ENCODE results near the gene GRK6. TPM values are rescaled to one million over a fixed set of nuclear protein-coding genes. Genes with fewer than 3 reads are reported as not detected.

The GRK6 gene
- total RNA-seq, 1 donor, result 75.2 TPM

DNA sequence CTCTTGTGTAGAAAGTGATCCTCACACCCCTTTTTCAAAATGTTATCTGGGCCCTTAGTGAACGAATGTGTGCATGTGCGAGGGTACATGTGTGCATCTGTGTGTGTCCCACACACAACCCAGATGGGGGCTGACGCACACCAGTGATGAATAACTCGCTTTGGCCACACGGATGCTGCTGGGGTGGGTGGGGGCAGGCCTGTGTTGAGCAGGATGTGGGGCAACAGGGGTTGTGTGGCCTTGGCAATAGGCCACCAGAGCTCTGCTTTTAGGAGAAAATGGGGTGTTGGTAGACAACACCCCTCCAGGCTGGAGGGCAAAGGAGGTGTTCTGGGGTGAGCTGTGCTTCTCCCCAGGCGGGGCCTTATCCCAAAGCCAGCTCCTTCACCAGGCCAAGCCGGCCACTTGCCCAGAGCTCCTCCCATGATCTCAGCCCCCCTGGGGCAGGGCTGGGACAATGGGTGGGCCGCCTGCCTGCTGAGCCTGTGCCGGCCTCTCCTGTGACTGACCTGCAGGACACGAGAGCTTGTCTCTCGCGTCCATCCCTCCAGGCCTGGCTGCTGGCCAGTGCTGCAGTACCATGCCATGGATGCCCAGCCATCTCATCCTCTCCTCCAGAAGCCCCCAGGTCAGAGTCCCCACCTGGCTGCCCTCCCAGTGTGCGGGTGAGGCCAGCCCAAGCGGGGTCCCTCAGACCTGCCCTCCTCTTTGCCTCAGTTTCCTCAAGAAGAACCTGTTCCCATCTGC lies 45.3 kb downstream of the GRK6 start:
- H3K27me3 ChIP-seq (ENCODE audit: insufficient read depth, low read length), result peaks cover 15% of the 10 kb centered on the region
- H3K9me3 ChIP-seq (ENCODE audit: low read depth, low read length), result no peaks in the 10 kb centered on the region
- no peak overlapping the region for H3K4me3 ChIP-seq (ENCODE audit: low read length)
- H3K4me1 ChIP-seq (ENCODE audit: insufficient read depth, low read length), result peaks cover 28% of the 10 kb centered on the region

DNA sequence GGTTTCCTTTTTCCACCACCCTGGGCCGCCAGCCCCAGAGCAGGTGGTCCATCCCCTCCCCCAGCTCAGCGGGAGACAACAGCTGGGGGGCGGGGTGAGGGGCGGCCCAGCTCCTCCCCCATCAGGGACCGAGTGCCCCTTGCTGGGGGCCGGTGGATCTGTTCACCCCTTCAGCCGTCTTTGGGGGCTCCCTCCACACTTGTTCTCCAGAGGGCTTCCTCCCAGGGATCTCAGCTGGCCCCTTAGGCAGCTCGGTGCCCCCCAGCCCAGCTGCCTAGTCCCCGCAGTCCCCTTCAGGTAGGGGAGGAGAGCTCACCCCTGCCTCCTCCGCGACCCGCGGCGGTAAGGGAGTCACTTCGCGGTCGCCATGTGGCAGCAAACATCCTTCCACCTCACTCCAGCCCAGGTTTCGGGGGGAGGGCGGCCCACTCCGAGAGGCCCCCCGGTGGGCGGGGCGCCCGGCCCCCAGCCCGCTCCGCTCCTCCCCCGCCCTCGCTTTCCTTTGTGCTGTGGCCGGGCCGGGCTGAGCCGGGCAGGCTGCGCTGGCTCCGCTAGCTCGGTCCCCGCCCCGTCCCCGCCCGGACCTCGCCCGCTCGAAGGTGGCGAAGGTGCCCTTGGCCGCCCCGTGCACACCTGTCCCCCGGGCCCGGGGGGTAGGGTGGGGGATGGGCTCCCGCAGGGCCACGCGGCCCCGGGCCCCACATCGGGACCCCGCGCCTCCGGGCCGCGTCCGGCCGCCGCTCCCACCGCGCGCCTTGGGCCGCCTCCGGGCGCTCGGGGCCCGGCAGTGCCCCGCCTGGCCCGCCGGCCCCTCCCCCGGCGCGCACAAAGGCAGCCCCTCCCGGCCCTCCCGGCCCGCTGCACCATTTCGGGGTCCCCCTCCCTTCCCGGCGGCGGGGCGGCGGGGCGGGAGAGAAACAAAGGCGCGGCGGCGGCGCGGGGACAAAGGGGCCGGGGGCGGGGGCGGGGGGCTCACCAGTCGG lies 46.3 kb downstream of the GRK6 start:
- Histone ChIP-seq H3K4me1 (ENCODE audit: insufficient read depth, low read length) (peaks cover 30% of the 10 kb centered on the region), H3K9me3 (ENCODE audit: low read depth, low read length) (no peaks in the 10 kb centered on the region), H3K27me3 (ENCODE audit: insufficient read depth, low read length) (peaks cover 15% of the 10 kb centered on the region), H3K4me3 (ENCODE audit: low read length) (no peak overlapping the region)

DNA sequence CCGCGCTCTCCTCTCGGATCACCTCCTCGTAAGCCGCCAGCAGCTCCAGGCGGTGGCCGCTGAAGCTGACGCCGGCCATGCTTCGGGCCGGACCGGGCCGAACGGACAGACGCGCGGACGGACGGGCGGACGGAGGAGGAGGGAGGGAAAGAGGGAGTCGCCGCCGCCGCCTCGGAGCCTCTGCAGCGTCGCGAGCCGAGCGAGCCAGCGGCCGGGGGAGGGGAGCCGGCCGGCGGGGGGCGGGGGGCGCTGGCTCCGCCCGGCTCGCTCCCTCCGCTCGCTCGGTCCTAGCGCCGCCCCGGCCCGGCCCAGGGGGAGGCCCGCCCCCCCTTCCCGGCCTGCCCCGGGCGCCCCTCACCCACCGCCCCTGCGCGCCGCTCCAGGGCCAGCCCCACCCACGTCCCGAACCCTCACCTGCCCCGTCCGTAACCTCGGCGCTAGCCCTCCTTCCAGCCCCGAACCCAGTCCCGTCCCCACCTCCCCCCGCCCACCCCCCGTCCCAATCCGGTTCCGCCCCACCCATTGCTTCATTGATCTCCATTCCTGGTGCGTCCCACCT lies 47.0 kb downstream of the GRK6 start, which contains the start of gene DBN1:
DBN1 (minus strand) TSS at position 192 of the 559 bp plus-strand sequence; CDS start at position 79, 113 bp downstream.
- no peak within 1 kb of the TSS for H3K4me3 ChIP-seq (ENCODE audit: low read length)
- H3K9me3 ChIP-seq (ENCODE audit: low read depth, low read length), result no peaks in the 10 kb centered on the region
- peaks cover 15% of the 10 kb centered on the region for H3K27me3 ChIP-seq (ENCODE audit: insufficient read depth, low read length)
- peaks cover 38% of the 10 kb centered on the region for H3K4me1 ChIP-seq (ENCODE audit: insufficient read depth, low read length)

DNA sequence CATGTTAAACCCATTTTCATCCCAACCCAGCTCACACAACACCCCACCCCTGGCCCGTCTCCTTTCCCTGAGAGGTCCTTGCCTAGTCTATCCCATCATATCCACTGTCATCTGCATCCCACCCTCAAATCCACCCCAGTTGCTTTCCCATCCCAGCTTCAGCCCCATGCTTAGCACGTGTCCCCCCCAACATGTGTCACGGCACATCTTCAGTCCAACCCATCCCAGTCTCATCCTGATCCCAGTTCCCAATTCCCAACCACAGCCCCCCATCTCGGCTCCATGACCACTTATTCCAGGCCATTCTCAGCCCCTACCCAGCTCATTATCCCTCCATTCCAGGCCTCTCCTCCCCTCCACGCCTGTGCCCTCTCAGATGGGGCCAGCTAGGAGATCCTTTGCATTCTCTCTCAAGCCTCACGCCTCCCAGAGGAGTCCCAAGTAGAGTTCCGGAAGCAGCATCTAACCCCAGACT lies 47.6 kb downstream of the GRK6 start:
- Histone ChIP-seq H3K9me3 (ENCODE audit: low read depth, low read length) (no peaks in the 10 kb centered on the region), H3K4me1 (ENCODE audit: insufficient read depth, low read length) (peaks cover 43% of the 10 kb centered on the region), H3K4me3 (ENCODE audit: low read length) (no peak overlapping the region), H3K27me3 (ENCODE audit: insufficient read depth, low read length) (peaks cover 15% of the 10 kb centered on the region)

DNA sequence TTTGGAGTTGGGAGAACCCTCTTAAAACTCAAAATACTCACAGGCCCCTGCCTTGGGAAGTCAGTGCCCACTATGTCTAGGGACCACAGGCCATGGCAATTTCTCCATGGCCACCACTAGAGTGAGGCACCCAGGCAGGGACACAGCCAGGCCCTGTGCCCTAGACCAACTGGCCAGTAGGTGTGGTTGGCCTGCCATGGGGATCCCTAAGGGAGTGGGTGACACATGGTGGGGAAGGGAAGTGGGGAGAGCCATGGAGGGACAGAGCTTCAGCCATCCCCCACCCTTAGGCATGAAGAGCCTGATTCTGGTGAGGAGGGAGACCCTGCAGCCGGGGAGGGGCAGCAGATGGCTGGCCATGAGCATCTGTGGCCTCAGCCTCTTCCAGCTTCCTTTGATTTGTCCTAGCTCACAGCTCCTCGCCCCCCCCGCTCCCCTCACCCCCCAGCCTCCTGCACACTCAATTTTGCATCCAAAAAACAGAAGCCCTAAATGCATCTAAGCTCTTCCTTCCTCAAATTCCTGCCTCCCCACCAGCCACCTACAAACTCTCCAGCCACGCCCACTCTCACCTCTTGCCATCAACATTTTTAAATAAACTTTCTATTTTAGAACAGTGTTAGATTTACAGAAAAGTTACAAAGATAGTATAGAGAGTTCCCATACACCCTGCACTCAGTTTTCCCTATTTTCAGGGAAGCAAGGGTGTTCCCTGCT lies 48.5 kb downstream of the GRK6 start:
- H3K9me3 ChIP-seq (ENCODE audit: low read depth, low read length), result no peaks in the 10 kb centered on the region
- H3K4me1 ChIP-seq (ENCODE audit: insufficient read depth, low read length), result peaks cover 53% of the 10 kb centered on the region
- peaks cover 15% of the 10 kb centered on the region for H3K27me3 ChIP-seq (ENCODE audit: insufficient read depth, low read length)
- no peak overlapping the region for H3K4me3 ChIP-seq (ENCODE audit: low read length)

DNA sequence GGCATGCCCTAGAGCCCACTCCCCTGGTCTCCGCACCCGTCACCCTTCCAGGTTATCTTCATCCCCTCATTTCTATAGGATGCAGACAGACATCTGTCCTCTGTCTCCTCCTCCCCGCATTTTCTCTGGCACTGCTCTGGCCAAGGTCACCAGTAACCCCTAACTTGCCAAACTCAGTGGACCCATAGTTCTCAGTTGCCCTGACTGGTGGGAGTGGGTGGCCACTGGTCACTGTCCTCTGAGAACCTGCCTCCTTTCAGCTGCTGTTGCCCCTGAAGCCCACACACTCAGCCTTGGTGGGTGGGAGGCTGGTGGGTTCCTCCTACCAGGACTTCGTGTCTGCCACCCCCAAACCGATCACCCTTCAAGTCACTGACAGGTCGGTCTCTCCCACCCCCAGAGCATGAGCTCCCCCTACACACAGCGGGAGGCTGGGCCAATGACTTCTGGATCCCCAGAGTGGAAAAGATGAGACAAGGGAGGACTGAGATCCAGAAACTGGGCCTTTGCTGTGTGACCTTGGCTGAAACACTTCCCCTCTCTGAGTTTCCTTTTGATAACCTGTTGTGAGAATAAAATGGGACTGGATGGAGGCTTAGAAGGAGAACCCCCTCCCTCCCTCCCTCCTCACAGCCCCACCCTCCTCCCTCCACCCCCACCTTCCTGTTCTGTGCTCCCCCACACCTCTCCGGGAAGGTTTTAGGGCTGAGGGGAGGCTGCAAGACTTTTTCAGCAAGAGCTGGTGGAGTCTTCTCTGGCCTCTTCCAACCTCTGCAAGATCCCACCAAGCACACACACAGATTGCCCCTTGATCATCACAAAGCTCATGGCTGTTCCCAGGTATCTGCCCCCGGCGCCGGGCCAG lies 49.3 kb downstream of the GRK6 start:
- H3K9me3 ChIP-seq (ENCODE audit: low read depth, low read length), result no peaks in the 10 kb centered on the region
- peaks cover 58% of the 10 kb centered on the region for H3K4me1 ChIP-seq (ENCODE audit: insufficient read depth, low read length)
- no peak overlapping the region for H3K4me3 ChIP-seq (ENCODE audit: low read length)
- peaks cover 15% of the 10 kb centered on the region for H3K27me3 ChIP-seq (ENCODE audit: insufficient read depth, low read length)

DNA sequence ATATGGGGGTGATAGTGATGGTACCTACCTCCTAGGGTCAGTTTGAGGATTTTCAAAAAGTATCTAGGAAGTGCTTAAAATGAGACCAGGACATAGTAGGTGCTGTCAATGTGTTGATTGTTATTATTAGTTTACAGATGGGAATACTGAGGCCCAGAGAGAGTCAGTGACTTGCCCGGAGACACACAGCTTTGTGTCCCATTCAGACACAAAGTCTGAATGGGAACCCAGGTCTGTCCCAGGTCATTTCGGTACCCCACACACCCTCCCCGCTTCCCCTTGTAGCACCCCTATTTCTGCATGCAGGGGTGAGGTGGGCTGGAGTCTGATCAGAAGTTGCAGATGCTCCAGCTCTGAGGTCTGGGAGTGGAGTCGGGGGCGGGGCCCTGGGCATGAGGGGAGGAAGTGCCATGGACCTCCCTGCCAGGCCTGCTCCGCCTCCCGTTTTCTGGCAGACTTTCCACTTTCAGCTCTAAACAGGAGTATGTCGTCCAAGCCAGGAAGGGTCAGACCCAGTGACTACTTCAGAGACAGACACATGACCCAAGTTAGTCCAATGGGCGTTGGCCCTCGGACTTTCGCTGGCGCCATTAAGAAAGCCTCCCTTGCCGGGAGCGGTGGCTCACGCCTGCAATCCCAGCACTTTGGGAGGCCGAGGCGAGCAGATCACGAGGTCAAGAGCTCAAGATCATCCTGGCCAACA lies 50.2 kb downstream of the GRK6 start:
- Histone ChIP-seq H3K9me3 (ENCODE audit: low read depth, low read length) (no peaks in the 10 kb centered on the region), H3K4me1 (ENCODE audit: insufficient read depth, low read length) (peaks cover 53% of the 10 kb centered on the region), H3K27me3 (ENCODE audit: insufficient read depth, low read length) (peaks cover 15% of the 10 kb centered on the region), H3K4me3 (ENCODE audit: low read length) (no peak overlapping the region)

DNA sequence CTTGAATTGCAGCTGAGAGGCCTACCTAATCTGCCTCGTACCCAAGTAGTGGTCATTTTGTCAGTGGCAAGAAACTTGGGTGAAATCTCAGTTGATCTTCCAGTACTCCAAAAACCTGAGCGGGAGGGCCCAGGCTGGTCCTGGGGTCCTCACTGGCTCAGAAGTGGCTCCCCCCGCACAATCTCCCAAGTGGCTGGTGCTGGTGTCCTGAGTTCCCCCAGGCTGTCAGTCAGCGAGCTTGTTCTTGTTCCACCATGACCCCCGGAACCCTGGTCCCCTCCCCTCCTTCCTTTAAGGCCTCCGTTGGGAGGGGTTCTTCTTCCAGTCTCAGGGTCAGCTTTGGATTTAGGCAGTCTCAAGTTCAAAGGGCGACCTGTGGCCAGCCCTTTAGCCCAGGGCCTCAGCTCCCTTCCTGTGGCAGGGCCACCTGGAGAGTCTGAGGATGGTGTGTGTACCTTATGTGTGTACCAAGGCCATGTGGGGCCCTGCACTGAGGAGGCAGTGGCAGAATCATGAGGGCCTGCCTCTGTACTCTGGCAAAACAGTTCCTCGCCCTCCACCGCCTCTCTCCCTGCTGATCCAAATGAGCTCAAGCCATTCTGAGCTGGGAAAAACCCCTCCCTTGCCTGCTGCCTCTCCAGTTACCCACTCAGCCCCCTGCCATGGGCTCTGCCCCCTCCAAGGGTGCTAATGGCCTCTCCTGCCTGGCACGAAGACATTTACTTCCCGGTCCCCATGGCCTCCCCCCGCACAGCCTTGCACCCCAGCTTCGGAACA lies 51.4 kb downstream of the GRK6 start:
- no peak overlapping the region for H3K4me3 ChIP-seq (ENCODE audit: low read length)
- no peaks in the 10 kb centered on the region for H3K9me3 ChIP-seq (ENCODE audit: low read depth, low read length)
- peaks cover 6% of the 10 kb centered on the region for H3K27me3 ChIP-seq (ENCODE audit: insufficient read depth, low read length)
- H3K4me1 ChIP-seq (ENCODE audit: insufficient read depth, low read length), result peaks cover 42% of the 10 kb centered on the region

DNA sequence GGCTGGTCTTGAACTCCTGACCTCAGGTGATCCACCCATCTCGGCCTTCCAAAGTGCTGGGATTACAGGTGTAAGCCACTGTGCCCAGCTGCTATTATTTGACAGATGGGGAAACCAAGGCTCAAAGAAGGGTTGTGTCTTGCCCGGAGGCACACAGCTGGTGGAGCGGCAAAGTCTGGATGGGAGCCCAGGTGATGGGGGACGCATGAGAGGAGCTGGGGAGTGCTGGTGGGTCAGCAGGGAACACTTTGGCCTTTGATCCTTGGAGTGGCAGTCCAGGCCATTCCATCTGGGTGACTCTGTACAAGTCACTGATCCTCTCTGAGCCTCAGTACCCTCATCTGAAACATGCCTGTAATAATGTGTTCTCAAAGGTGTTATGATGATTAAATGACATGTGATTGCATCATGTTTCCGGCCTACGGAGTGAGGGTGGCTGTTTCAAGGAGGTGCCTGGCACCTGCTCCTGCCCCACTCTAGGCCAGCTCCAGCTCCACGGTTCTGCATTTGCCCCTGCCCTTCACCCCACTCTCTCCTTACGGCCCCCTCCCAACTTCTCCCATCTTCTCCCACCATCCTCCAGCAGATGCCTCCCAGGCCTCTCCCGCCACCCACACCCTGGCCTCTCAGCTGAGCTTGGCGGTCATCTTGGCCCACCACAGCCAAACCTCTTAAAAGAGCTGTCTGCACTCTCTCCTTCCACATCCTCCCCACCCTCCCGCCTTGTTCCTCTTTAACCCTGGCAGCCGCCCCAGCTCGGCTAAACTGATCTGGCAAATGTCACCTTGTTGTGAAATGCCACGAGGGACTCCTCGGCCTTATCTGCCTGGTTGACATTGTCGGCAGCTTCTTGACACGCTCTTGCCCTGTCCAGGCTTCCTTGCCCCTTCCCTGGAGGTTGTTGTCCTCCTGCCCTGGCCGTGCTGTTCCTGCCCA lies 52.5 kb downstream of the GRK6 start:
- Histone ChIP-seq H3K9me3 (ENCODE audit: low read depth, low read length) (no peaks in the 10 kb centered on the region), H3K27me3 (ENCODE audit: insufficient read depth, low read length) (peaks cover 5% of the 10 kb centered on the region), H3K4me3 (ENCODE audit: low read length) (no peak overlapping the region), H3K4me1 (ENCODE audit: insufficient read depth, low read length) (peaks cover 42% of the 10 kb centered on the region)

DNA sequence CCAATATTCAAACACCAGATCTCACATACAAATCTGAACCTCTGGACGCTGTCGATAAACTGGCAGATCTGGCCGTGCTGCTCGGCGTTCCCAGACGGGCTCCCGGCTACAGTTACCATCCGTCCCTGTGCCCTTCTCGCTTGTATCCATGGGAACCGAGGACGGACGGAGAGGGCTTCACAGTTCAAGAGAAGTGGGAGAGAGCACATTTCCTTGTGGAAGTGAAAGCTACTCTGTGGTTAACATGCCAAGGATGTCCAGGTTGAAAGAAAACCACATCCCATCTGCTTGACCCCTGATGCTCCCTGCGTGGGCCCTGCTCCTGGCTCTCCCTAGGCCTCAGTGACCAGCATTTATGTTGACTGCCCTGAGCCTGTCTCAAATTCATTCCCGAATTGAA lies 53.3 kb downstream of the GRK6 start:
- Histone ChIP-seq H3K4me3 (ENCODE audit: low read length) (no peak overlapping the region), H3K4me1 (ENCODE audit: insufficient read depth, low read length) (peaks cover 41% of the 10 kb centered on the region), H3K27me3 (ENCODE audit: insufficient read depth, low read length) (no peaks in the 10 kb centered on the region)

DNA sequence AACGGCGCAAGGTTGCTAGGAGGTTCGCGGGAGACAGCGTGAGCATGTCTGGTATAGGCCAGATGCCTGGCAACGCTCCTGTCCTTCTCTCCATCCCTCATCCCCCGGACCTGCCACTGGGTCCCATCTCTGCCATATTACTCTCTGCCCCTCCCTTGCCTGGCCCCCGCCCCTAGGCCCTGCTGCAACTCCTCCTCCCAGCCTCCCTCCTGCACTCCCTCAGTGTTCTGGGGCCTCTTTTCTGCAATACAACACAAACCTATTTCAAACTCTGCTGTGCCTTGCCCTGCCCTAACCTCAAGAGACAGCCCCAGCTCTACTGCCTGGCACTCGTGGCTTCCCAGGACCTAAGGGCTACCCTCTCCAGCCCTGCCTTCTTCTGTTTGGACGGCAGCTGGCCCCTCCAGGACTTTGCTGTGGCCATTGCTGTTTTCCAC lies 55.9 kb downstream of the GRK6 start:
- H3K27me3 ChIP-seq (ENCODE audit: insufficient read depth, low read length), result no peaks in the 10 kb centered on the region
- H3K4me1 ChIP-seq (ENCODE audit: insufficient read depth, low read length), result peaks cover 31% of the 10 kb centered on the region
- H3K4me3 ChIP-seq (ENCODE audit: low read length), result no peak overlapping the region
- H3K9me3 ChIP-seq (ENCODE audit: low read depth, low read length), result no peaks in the 10 kb centered on the region

More for the DNA sequence above, 53.3 kb downstream of the GRK6 start:
- H3K9me3 ChIP-seq (ENCODE audit: low read depth, low read length), result no peaks in the 10 kb centered on the region

DNA sequence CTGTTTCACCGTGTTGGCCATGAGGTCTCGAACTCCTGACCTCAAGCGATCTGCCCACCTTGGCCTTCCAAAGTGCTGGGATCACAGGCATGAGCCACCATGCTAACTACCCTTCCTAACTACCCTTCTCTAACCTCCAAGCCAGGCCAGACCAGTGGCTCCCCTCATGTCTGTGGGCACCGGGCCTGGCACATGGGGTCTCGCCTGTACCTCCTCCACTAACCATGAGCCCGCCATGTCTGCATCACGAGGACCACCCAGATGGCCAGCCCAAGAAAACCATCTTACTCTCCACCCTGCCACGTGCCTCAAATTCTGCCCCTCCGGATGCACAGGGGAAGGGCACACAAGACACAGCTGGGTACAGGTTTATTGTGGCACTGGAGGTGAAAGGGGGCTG lies 56.6 kb downstream of the GRK6 start:
- Histone ChIP-seq H3K27me3 (ENCODE audit: insufficient read depth, low read length) (no peaks in the 10 kb centered on the region), H3K4me3 (ENCODE audit: low read length) (no peak overlapping the region), H3K9me3 (ENCODE audit: low read depth, low read length) (no peaks in the 10 kb centered on the region), H3K4me1 (ENCODE audit: insufficient read depth, low read length) (peaks cover 25% of the 10 kb centered on the region)

Measured in mononuclear cell (primary cell).